Measurements from ENCODE around the gene GSAP.

GSAP gene

GRCh38 chr7:77265666-77266065 lies 150.5 kb downstream of the GSAP start:
- no peak for DNase-seq (ENCODE audit: low read depth)
- H3K4me3 ChIP-seq (ENCODE audit: low read depth, low read length), result no peak overlapping the region
- no peak for TF ChIP-seq MAX (IDR thresholded peaks at IDR 0.05; ENCODE audit: low read depth, low read length)
- TF ChIP-seq POLR2A (IDR thresholded peaks at IDR 0.05; ENCODE audit: extremely low read depth, insufficient read length), result no peak
- TF ChIP-seq CTCF (IDR thresholded peaks at IDR 0.05; ENCODE audit: low read depth, low read length), result no peak
- TF ChIP-seq MYC (IDR thresholded peaks at IDR 0.05; ENCODE audit: low read depth, low read length), result no peak

GRCh38 chr7:77262316-77262715 lies 153.8 kb downstream of the GSAP start:
- no peak overlapping the region for H3K4me3 ChIP-seq (ENCODE audit: low read depth, low read length)
- TF ChIP-seq MAX (IDR thresholded peaks at IDR 0.05; ENCODE audit: low read depth, low read length), result no peak
- no peak for TF ChIP-seq CTCF (IDR thresholded peaks at IDR 0.05; ENCODE audit: low read depth, low read length)
- no peak for TF ChIP-seq POLR2A (IDR thresholded peaks at IDR 0.05; ENCODE audit: extremely low read depth, insufficient read length)
- TF ChIP-seq MYC (IDR thresholded peaks at IDR 0.05; ENCODE audit: low read depth, low read length), result no peak
- no peak for DNase-seq (ENCODE audit: low read depth)
